Activated CD4-positive, alpha-beta T cell treated with anti-CD3 and anti-CD28 coated beads, Interleukin-2, amount 50 U/mL, for 16 hours (primary cell): Measurements from ENCODE around the gene MAML3.
A peak's percentile ranks its signal among the peaks of the same experiment; 100 is the strongest.

Source experiments
- DNase-seq: peaks from one replicate; pipeline ENCODE4 v3.0.0-alpha.2; 2020

Gene MAML3

DNA sequence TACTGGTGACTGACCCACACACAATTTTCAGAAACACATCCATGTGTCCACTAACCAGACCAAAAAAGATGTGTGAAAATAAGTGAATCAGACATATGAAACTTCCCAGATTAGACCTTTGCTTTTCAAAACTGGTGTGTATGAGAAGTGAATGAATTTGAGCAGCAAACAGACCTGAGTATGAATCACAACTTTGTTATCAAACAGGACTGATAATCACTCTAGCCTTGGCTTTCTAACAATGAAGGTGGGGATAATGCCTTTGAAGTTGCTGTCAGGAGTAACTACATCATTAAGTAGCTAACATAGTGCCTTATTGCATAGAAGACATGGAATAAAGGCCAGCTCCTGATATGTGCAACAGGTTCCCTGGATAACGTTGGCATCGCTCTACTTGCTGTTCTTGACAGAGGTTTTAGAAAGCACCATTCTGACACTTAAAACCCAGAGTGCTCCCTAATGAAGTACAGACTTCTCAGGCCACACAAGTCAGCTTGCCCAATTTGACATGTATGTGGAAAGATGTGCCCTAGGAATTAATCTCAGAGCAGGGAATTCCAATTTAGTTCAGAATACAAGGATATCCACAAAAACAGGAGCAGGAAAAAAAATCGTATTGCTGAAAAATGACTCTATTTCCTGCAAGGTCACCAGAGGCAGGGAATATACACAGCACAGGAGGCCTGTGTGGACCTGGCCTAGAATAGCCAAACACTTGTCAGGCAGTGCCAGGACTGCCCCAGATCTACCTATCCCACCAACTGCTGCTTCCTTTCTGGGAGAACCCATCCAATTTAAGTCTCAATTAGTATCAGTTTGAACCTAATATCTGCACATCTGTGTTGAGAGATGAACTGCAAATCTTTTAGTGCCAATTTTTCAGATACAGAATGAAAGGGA, 87.7 kb downstream of the MAML3 start:
- DNase-seq, result no peak

DNA sequence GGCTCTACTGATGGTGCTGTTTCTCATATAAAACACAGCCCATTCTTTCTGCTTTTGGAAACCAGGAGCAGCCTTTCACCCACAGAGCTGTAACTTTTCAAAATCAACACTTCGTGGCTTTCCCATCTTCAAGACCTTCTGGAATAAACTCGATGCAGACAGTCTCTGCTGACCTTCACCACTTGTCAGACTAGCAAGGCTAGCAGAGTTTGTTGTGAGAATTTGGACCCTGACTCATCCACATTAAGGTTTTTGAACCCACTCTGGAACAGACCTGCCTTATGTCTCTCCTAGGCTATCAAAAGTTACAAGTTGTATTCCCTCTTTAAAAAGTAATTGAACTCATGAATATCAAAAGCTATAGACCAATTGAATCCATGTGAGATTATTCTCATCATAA, 88.6 kb downstream of the MAML3 start:
- no peak for DNase-seq

DNA sequence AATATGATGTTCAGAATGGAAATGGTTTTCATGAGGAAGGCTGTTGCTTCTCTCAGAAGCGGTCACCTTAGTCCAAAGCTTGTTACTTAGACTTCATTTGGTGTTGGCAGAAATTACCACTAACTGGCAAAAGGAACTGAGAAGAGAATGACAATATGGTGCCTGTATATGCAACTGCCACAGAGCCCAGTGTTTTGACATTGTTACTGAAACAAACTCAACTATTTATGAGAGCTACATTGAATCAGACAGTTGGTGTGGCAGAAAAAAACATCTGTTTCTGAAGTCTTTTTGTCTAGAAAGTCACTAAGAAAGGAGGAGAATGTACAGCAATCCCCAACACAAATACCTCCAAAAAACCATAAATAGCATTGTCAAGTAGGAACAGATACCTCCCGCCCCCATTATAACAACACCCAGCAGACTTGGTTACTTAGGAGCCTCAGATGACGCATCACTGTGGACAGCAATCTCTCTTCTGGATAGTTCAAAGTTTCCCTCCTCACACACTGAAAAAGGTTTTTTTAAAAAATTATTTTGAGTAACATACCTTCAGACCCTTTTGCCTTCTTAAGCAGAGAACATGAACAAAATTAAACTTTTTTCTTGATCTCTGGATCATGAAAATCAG, 92.2 kb downstream of the MAML3 start:
- DNase-seq, result no peak

GRCh38 chr4:140061194-140061593, 92.8 kb downstream of the MAML3 start:
- no peak for DNase-seq

DNA sequence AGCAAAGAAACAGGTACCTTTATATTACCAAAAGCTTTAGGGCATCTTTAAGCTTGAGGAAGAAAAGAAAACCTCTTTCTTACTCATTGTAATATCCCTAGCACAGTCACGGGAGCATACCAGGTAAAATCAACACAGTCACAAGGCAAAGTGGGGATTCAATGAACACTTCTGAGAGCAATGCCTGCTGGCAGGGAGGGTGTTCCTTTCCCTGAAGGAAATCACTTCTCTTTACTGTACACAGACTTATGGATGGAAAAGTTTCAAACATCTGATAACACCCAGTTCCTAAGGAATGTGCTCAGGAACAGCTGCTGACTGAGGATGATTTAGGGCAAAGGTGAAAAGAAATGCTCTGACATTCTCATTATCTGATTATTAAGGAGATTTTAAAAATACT, 94.8 kb downstream of the MAML3 start:
- DNase-seq, result no peak

- DNase-seq, result no peak
These were observed 96.3 kb downstream of the MAML3 start for GRCh38 chr4:140057701-140058100.

DNA sequence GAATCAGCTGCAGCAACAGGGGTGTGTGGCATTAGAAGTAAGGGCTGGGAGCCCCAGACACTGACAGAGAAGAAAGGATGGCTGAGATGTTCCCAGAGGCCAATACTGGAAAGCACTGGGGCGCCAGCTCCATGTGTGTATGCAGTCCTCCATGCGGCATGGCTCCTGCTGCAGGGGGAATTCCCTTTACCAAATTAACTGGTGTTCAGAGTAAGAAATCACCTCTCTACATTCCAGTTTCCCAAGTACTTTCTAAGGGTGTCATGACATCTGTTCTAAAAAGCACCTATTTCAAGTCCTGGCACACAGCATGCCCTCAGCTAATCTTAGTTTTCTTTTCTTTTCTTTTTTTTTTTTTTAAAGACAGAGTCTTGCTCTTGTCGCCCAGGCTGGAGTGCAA, 98.0 kb downstream of the MAML3 start:
- no peak for DNase-seq

- no peak for DNase-seq
These were observed 99.1 kb downstream of the MAML3 start for GRCh38 chr4:140054861-140055260.

DNA sequence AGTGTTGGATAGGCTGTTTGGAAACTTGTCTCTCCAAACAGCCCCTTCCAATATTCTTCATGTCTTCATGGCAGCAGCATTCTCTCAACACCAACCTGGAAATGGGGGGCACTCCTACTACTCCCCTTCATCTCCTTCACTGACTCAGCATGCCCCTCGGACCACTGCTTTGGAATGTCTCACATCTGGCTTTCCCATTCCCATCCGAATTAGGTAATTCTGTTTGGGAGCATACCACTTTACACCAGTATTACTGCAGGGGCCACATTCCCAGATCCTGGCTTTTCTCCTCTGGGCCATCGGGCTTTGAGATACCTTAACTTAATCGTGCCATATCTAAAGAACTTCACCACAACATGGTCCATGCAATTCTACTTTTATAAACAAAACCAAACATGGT, 100.8 kb downstream of the MAML3 start:
- no peak for DNase-seq

DNA sequence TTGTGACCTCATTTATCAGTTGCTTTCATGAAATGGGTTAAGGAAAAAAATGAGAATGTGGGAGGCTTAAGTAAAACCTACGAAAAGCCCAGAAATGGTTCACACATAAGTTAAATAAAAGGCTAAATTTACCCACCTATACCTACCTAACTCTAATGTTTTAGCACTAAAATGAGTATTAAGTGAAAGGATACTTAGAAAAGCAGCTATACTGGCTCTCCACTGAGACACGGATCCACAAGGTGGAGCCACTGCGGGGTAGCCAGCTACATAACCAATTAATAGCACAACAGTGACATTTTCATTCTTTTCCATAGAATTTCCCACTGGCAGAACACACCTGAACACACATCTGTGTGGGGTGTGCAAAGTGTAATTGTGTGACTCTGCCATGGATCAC, 101.9 kb downstream of the MAML3 start:
- peak; percentile 42 for DNase-seq

DNA sequence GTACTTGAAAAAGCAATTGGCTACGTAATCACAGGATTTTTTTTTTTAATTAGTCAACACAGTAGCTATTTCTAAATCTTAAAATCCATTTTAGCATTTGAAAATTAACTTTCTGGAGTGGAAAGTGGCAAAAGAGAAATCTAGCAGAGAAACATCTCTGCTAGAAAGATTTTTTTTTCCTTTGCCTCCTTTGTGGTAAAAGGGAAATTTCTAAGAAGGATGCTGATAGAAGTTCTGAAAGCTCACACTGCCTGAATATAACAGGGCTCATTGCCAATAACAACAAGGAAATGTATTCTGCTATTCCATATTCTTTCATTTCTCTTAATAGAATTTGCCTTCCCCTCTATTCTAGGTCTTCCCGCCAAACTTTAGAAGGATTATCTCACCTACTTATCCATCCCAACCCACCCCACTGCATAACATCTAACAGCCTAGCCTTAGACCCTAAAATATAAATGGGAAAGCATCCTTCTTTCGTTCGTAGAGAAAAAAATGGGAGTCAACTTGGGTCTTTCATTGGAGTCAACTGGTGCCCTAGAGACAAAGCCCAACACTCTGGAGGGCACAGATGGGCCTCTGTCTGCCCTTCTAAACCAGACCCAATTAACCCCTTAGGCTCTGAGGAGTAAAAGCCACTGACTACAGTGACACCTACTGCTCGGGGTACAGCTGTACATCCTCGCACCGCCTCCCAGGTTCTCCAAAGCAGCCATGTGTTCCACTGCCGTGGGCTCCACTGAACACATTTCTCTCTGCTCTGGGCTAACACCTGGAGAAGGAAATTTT, 103.9 kb downstream of the MAML3 start:
- DNase-seq, result peak; percentile 34

DNA sequence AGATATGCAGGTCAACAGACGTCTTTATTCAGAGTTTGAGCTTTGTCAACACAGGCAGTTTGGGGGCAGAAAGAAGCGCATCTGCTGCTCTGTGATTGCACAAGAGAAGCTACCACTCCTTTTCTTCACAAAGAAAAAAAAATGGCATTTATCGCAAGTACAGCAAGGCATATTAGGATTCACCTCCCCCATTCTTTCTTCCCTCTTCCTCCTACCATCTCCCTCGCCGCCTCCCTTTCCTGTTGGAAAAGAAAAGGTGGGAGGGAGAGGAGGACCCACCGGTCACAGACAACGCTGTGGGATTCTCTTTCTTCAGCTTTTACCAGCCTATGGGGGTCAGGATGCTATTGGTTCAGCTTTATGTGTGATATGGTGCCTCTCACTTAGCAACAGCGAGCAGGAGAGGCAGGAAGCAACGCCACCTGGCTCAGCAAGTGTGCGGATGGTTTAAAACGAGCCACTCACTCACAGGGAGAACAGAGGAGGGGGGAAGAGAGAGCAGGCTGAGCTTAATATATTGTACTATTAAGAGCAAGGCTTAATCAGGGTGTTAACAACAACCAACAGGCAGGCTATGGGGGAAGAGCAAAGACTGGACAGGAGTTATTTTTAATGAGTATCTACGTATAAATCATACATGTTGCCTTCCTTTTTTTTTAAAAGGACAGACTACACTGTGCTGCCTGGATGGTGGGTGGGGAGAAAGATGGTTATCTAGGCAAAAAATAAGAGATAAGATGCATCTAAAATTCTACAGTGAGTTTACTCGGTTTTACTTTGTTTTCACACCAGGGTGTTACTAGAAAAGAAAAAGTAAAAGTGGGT, 104.7 kb downstream of the MAML3 start:
- peak; percentile 49 for DNase-seq

DNA sequence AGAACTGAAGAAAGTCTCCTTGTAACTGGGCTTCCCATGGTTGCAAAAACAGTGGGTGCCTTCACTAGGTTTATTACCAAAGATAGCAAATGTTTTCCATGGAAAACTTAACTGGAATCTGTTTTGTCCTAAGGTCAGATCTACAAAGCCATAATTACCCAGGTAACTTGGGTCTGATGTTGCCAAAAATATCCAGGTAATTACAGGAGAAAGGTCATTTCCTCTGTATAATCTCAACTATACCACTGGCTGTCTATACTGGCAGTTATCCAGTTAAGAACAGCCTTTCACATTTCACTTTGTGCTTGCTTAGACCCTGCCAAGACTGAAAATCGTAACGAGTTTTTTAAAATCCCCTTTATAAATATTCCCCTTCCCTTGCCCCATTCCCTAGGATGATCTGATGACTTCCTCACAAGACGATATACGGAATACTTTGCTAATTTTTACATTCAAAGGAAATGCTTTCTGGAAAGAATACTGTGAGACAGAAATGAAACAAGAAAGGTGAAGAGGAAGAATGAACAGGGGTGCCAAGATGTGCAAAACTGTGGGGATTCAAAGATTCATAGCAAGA, 105.5 kb downstream of the MAML3 start:
- no peak for DNase-seq

GRCh38 chr4:140047786-140048185, 106.2 kb downstream of the MAML3 start:
- DNase-seq, result no peak

- no peak for DNase-seq
These were observed 106.9 kb downstream of the MAML3 start for GRCh38 chr4:140047017-140047640.

DNA sequence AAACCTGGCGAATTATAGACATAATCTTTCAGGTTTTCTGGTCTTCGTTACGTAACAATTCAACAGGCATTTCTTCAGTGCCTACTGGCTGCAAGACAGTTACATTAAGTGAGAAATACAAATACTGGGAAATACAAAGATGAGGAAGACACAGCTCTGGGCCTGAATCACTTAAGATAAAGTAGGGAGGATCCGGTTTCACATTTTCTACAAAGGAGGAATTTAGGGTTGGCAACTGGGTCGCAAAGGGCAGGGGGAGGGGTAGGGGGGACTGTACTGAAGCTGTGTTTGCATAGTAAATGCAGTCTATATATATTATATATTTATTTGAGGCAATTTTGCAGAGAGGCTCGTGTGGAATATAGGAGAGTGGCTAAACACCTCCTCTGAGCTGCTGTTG, 107.4 kb downstream of the MAML3 start:
- DNase-seq, result no peak

DNA sequence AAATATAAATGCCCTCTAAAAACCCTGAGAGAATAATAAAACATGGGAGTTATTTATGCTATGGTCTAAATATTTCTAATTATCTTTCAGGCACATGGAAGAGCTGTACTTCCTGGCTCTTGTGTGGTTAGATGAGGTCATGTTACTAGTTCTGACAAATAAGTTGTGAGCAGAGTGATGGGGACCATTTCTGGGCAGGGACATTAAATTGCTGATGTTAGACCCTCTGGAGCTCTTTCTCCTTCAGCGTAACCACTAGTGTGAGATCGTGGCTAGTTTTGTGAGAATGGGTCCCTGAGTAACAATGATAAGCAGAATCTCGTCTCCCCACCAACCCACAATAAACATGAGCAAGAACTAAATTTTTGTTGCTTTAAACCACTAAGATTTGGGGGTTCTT, 108.0 kb downstream of the MAML3 start:
- DNase-seq, result no peak

DNA sequence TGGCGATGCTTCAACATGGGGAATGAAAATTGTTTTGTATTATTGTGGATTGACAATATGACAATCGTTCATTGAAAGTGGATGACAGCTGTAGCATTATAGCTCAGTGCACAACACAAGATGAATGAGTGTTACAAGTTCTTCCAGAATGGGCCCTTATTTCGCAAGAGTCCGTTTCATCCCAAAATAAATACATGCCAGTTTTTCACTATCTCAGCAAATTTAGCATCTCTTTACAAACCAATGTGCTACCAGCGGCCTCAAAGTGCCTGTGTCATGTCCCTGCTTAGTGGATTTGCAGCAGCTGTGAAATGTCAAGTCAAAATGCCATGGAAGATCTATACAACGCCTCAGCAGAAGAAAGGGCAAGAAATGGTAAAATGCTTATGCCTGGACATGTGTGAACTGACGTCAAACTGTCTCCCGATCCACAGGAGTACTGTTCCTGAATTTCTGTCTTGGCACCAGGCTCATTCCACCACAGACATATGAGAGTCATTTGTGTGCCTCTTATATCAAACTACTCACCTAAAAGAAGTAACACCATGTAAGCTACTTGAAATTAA, 109.6 kb downstream of the MAML3 start:
- DNase-seq, result no peak

DNA sequence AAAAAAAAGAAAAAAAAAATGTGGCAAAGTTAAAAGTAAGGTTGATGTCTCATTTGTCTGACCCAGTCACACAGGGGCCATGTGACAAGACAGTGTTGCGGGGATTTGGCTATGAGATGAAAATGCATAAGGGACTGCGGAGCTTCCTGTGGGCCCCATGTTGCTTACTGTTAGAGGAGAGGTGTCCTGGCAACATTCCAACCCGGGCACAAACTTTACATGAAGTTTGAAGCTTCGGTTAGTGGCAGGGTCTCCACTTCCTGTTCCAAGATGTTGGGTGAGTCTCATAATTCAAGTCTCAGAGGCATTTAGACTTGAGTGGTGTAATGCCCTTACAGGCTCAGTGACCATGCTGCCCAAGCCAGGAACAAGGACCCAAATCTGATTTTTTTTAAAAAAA, 111.3 kb downstream of the MAML3 start:
- no peak for DNase-seq

DNA sequence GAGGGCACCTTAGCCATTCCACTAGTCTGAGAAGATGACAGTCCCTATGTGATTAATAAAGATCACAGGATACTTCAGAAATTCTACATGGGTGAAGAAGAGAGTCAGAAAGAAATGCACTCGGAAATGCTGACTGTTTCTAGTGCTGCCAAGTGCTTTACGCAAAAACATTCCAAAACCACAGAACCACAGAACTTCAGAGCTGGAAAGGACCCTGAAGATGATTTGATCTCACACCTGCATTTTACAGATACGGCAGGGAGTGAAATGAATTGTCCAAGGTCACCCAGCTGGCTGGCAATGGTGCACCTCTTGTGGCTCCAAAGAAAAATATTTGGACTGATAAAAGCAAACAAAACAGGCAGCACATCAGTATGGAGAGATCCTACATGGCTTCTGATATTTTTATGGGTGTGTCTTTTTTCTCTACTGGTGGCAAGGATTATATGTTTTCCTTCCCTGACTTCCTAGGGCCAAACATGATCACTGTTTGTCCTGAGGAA, 115.9 kb downstream of the MAML3 start:
- DNase-seq, result no peak

DNA sequence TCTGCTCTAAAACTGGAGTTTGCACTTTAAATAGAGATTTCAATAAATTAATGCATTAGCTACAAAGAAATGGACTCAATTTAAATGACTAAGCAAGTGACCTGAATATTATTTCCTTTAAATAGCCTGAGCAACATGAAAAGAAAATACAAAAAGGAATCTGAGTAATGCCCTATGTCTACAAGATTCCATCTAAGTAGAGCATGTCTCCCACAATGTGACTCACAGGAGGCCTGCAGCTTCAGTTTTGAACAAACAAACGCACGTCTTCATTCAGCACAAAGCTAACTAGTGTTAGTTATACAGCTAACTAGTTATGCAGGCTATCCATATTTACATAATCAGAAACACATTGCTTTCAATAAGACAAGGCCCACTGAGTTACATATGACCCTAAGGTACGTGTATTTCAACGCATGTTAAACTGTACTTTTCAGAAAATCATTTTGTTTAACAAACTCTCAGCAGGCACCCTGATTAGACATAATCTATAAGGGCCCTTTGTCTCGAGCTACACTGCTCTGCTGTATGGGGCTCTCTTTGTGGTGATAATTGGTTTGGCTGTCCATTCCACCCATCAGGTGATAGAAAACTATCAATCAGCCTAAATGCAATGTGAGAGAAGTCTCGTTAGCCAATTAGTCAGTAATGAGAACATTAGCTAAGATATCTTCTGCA, 116.5 kb downstream of the MAML3 start:
- no peak for DNase-seq
